Ascending aorta (tissue), 2 donors: Measurements from ENCODE around the gene IL2. TPM values are rescaled to one million over a fixed set of nuclear protein-coding genes. Genes with fewer than 3 reads are reported as not detected.

Source experiments
- DNase-seq, 2 donors: peaks; one replicate each; pipeline ENCODE4 v3.0.0-alpha.2; 2019; ENCODE audit warnings: low spot score in 2 of 2
- H3K27ac ChIP-seq, 2 donors: fragments of 200-600 bp; sonication (generic); one replicate each; pipeline ENCODE4 v1.5.1; 2016 to 2017; ENCODE audit warnings: mild to moderate bottlenecking in 1 of 2
- H3K27me3 ChIP-seq: fragments of 200-600 bp; sonication (generic); one replicate; pipeline ENCODE4 v1.5.1; 2017
- H3K36me3 ChIP-seq, 2 donors: fragments of 200-600 bp; sonication (generic); one replicate each; pipeline ENCODE4 v1.5.1; 2016
- H3K4me1 ChIP-seq, 2 donors: fragments of 200-600 bp; sonication (generic); one replicate each; pipeline ENCODE4 v1.5.1; 2016 to 2017; ENCODE audit warnings: mild to moderate bottlenecking in 1 of 2
- H3K4me3 ChIP-seq, 2 donors: fragments of 200-600 bp; sonication (generic); one replicate each; pipeline ENCODE4 v1.5.1; 2016 to 2017; ENCODE audit warnings: mild to moderate bottlenecking in 1 of 2
- H3K9me3 ChIP-seq, 2 donors: fragments of 200-600 bp; sonication (generic); one replicate each; pipeline ENCODE4 v1.5.1; 2016
- CTCF ChIP-seq, 3 experiments: fragments of 200-600 bp in 2 of 3; fragments of 450-650 bp in 1 of 3; sonication (generic) in 2 of 3; IDR thresholded peaks; one replicate each; pipeline ENCODE4 v1.5.1; 2016 to 2019; ENCODE audit warnings: antibody characterized with exemption in 3 of 3, mild to moderate bottlenecking in 1 of 3, moderate library complexity in 1 of 3
- intact Hi-C: fragments of 100-400 bp; cut with DNase I; formaldehyde crosslinking; loops from one replicate; pipeline ENCODE4 v1.15.1; 2023
- total RNA-seq: library from RNA; depleted of rRNA; stranded (reverse); fragments of >200 nt; gene quantifications from one replicate; pipeline ENCODE4 v1.1.0, GENCODE V29; 2016

The IL2 gene
- total RNA-seq, 1 donor from 2014 or later = not detected

GRCh38 chr4:122431351-122431750 is 25.2 kb downstream of the IL2 start:
- Histone ChIP-seq H3K9me3 (no peaks in the 10 kb centered on the region), H3K27me3 (no peaks in the 10 kb centered on the region), H3K36me3 (no peaks in the 10 kb centered on the region), H3K4me3 (no peak overlapping the region), H3K27ac (no peak overlapping the region), H3K4me1 (no peaks in the 10 kb centered on the region)
- TF ChIP-seq CTCF (IDR thresholded peaks at IDR 0.05) = no peak
- intact Hi-C loops = no loop called here
- DNase-seq = no peak

GRCh38 chr4:122423246-122423645 is 33.3 kb downstream of the IL2 start:
- TF ChIP-seq CTCF (IDR thresholded peaks at IDR 0.05) = no peak
- intact Hi-C loops = no loop called here
- Histone ChIP-seq H3K4me3 (no peak overlapping the region), H3K9me3 (no peaks in the 10 kb centered on the region), H3K36me3 (no peaks in the 10 kb centered on the region), H3K27ac (no peak overlapping the region), H3K4me1 (no peaks in the 10 kb centered on the region), H3K27me3 (no peaks in the 10 kb centered on the region)
- no peak for DNase-seq

GRCh38 chr4:122412547-122412946 is 44.0 kb downstream of the IL2 start:
- Histone ChIP-seq H3K4me3 (no peak overlapping the region), H3K4me1 (no peaks in the 10 kb centered on the region), H3K36me3 (no peaks in the 10 kb centered on the region), H3K27me3 (no peaks in the 10 kb centered on the region), H3K27ac (no peak overlapping the region), H3K9me3 (no peaks in the 10 kb centered on the region)
- TF ChIP-seq CTCF (IDR thresholded peaks at IDR 0.05) = no peak
- no peak for DNase-seq
- intact Hi-C loops = no loop called here

- Histone ChIP-seq H3K27ac (no peak overlapping the region), H3K9me3 (no peaks in the 10 kb centered on the region), H3K27me3 (no peaks in the 10 kb centered on the region), H3K36me3 (no peaks in the 10 kb centered on the region), H3K4me3 (no peak overlapping the region), H3K4me1 (no peaks in the 10 kb centered on the region)
- intact Hi-C loops = no loop called here
- DNase-seq = no peak
- no peak for TF ChIP-seq CTCF (IDR thresholded peaks at IDR 0.05)
These were observed 52.7 kb downstream of the IL2 start for GRCh38 chr4:122403861-122404260.

Other genes starting within 250 kb of the IL2 start
- gene ADAD1, start 77.7 kb downstream of the IL2 start, total RNA-seq = not detected
- not detected for gene IL21, start 164.3 kb upstream of the IL2 start, total RNA-seq